Suprapubic skin (tissue), 4 donors: ENCODE data around the gene ENPP3. TPM values are rescaled to one million over a fixed set of nuclear protein-coding genes. Genes with fewer than 3 reads are reported as not detected.

Experiments
- DNase-seq, 2 donors: peaks; one replicate each; pipeline ENCODE4 v3.0.0-alpha.2; 2019; ENCODE audit warnings: low spot score in 2 of 2
- H3K27ac ChIP-seq: fragments of 200-600 bp; sonication (generic); one replicate; pipeline ENCODE4 v1.5.1; 2019
- H3K27me3 ChIP-seq: fragments of 200-600 bp; sonication (generic); one replicate; pipeline ENCODE4 v1.5.1; 2019
- H3K36me3 ChIP-seq: fragments of 200-600 bp; sonication (generic); one replicate; pipeline ENCODE4 v1.5.1; 2019
- H3K4me1 ChIP-seq: fragments of 200-600 bp; sonication (generic); one replicate; pipeline ENCODE4 v1.5.1; 2019
- H3K4me3 ChIP-seq: fragments of 200-600 bp; sonication (generic); one replicate; pipeline ENCODE4 v1.5.1; 2019; ENCODE audit warnings: mild to moderate bottlenecking
- H3K9me3 ChIP-seq: fragments of 200-600 bp; sonication (generic); one replicate; pipeline ENCODE4 v1.5.1; 2019
- EP300 ChIP-seq: sonication (generic); formaldehyde crosslinking; IDR thresholded peaks from one replicate; pipeline ENCODE4 v1.6.1; 2017; ENCODE audit warnings: antibody characterized with exemption
- POLR2A ChIP-seq, 2 donors: fragments of 450-650 bp; IDR thresholded peaks; one replicate each; pipeline ENCODE4 v1.6.1; 2017; ENCODE audit warnings: antibody characterized with exemption in 2 of 2, mild to moderate bottlenecking in 2 of 2, moderate library complexity in 2 of 2
- POLR2AphosphoS5 ChIP-seq, 3 donors: sonication (generic); formaldehyde crosslinking; IDR thresholded peaks; one replicate each; pipeline ENCODE4 v1.6.1; 2017; ENCODE audit warnings: antibody characterized with exemption in 3 of 3
- WGBS: methylation state at CpG from one replicate; pipeline ENCODE4 v1.1.5; 2018; 5-methylcytosine and 5-hydroxymethylcytosine counted together
- total RNA-seq, 4 donors: library from RNA; depleted of rRNA; stranded (reverse); fragments of >200 nt; gene quantifications; one replicate each; pipeline ENCODE4 v1.1.0, GENCODE V29; 2016
- TF ChIP-seq, protein P1 (sequence below), 2 donors: fragments of 200-600 bp in 1 of 2; fragments of 450-650 bp in 1 of 2; sonication (generic) in 1 of 2; IDR thresholded peaks; one replicate each; pipeline ENCODE4 v1.5.1; 2016 to 2019; ENCODE audit warnings: antibody characterized with exemption in 2 of 2, mild to moderate bottlenecking in 1 of 2, moderate library complexity in 1 of 2

Gene ENPP3
- total RNA-seq, 4 donors from 2014 or later, result 0.15 to 3.1 (median 0.68) TPM

- Histone ChIP-seq H3K9me3 (no peaks in the 10 kb centered on the region), H3K27me3 (no peaks in the 10 kb centered on the region), H3K36me3 (no peaks in the 10 kb centered on the region), H3K4me3 (no peak overlapping the region), H3K27ac (no peak overlapping the region), H3K4me1 (peaks cover 9% of the 10 kb centered on the region)
- TF ChIP-seq POLR2A (IDR thresholded peaks at IDR 0.05) (no peak), EP300 (no peak), POLR2AphosphoS5 (IDR thresholded peaks at IDR 0.05) (no peak)
- TF ChIP-seq, protein P1, sequence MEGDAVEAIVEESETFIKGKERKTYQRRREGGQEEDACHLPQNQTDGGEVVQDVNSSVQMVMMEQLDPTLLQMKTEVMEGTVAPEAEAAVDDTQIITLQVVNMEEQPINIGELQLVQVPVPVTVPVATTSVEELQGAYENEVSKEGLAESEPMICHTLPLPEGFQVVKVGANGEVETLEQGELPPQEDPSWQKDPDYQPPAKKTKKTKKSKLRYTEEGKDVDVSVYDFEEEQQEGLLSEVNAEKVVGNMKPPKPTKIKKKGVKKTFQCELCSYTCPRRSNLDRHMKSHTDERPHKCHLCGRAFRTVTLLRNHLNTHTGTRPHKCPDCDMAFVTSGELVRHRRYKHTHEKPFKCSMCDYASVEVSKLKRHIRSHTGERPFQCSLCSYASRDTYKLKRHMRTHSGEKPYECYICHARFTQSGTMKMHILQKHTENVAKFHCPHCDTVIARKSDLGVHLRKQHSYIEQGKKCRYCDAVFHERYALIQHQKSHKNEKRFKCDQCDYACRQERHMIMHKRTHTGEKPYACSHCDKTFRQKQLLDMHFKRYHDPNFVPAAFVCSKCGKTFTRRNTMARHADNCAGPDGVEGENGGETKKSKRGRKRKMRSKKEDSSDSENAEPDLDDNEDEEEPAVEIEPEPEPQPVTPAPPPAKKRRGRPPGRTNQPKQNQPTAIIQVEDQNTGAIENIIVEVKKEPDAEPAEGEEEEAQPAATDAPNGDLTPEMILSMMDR (IDR thresholded peaks at IDR 0.05), result no peak
- DNase-seq, result no peak
- 59% methylated on average over 2 of the region's 2 CpGs for WGBS
Measured at GRCh38 chr6:131640100-131640499, 3.0 kb downstream of the ENPP3 start.

DNA sequence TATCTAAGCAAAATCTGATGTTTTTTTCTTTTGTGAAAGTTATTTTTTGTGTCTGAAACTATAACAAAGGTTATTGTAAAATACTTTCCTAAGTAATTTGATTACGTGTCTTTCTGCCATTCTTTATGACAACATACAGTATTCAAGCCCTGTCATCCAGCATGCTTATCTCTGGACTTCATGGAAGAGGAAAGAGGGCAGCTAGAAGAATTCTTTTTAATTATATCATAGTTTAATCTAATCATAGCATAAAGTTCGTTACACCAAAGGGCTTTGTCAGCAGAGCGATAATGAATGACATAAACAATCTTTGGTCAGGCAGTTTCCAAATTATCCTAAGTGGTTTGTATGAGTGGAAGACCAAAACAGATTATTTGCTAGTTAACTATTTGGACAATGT lies 3.5 kb downstream of the ENPP3 start:
- no peaks in the 10 kb centered on the region for H3K9me3 ChIP-seq
- no peak overlapping the region for H3K27ac ChIP-seq
- no peak for TF ChIP-seq POLR2AphosphoS5 (IDR thresholded peaks at IDR 0.05)
- no peak for TF ChIP-seq EP300
- no peak for TF ChIP-seq POLR2A (IDR thresholded peaks at IDR 0.05)
- TF ChIP-seq, protein P1 (IDR thresholded peaks at IDR 0.05), result no peak
- H3K4me1 ChIP-seq, result peaks cover 9% of the 10 kb centered on the region
- no peak overlapping the region for H3K4me3 ChIP-seq
- H3K36me3 ChIP-seq, result no peaks in the 10 kb centered on the region
- 86% methylated on average over 3 of the region's 3 CpGs for WGBS
- no peaks in the 10 kb centered on the region for H3K27me3 ChIP-seq
- no peak for DNase-seq

DNA sequence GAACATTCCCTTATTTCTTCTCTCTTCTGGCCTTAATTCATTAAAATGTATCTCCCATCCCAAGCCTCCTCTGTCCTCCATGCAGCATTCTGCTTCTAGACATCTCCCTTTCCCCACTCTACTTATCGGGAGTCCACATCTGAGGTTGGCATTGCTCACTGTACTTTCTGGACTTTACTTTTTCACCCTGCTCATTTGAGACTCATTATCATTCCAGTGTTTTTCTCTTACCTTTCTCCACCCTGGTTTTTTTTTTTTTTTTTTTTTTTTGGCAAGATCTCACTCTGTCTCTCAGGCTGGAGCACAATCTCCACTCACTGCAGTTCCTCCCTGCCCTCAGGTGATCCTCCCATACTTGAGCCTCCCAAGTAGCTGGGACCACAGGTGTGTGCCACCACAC lies 4.5 kb downstream of the ENPP3 start:
- no peaks in the 10 kb centered on the region for H3K9me3 ChIP-seq
- no peak for TF ChIP-seq POLR2AphosphoS5 (IDR thresholded peaks at IDR 0.05)
- TF ChIP-seq POLR2A (IDR thresholded peaks at IDR 0.05), result no peak
- TF ChIP-seq, protein P1 (IDR thresholded peaks at IDR 0.05), result no peak
- no peak for TF ChIP-seq EP300
- 90% methylated on average over 1 of the region's 1 CpG for WGBS

DNA sequence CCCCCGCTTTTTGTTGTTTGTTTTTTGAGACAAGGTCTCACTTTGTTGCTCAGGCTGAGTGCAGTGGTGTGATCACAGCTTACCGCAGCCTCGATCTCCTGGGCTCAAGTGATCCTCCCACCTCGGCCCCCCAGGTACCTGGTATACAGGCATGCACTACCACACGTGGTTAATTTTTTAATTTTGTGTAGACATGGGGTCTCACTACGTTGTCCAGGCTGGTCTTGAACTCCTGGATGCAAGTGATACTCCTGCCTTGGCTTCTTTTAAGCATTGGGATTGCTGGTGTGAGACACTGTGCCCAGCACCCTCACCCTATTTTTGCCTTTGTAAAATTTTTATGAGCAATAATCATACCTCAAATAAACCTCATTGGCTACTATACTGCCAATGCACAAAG lies 5.5 kb downstream of the ENPP3 start:
- no peak for TF ChIP-seq POLR2A (IDR thresholded peaks at IDR 0.05)
- no peak for TF ChIP-seq EP300
- TF ChIP-seq, protein P1 (IDR thresholded peaks at IDR 0.05), result no peak
- TF ChIP-seq POLR2AphosphoS5 (IDR thresholded peaks at IDR 0.05), result no peak
- no peaks in the 10 kb centered on the region for H3K9me3 ChIP-seq
- H3K4me1 ChIP-seq, result peaks cover 9% of the 10 kb centered on the region
- 85% methylated on average over 6 of the region's 6 CpGs for WGBS
- H3K27ac ChIP-seq, result no peak overlapping the region
- no peak for DNase-seq
- H3K36me3 ChIP-seq, result no peaks in the 10 kb centered on the region
- no peak overlapping the region for H3K4me3 ChIP-seq
- H3K27me3 ChIP-seq, result no peaks in the 10 kb centered on the region

More for the DNA sequence above, 4.5 kb downstream of the ENPP3 start:
- H3K27me3 ChIP-seq, result no peaks in the 10 kb centered on the region
- H3K36me3 ChIP-seq, result no peaks in the 10 kb centered on the region
- no peak for DNase-seq
- H3K4me1 ChIP-seq, result peaks cover 9% of the 10 kb centered on the region
- H3K27ac ChIP-seq, result no peak overlapping the region
- H3K4me3 ChIP-seq, result no peak overlapping the region

GRCh38 chr6:131642987-131643611 lies 6.0 kb downstream of the ENPP3 start:
- no peak for TF ChIP-seq POLR2A (IDR thresholded peaks at IDR 0.05)
- TF ChIP-seq EP300, result no peak
- TF ChIP-seq, protein P1 (IDR thresholded peaks at IDR 0.05), result no peak
- no peak for TF ChIP-seq POLR2AphosphoS5 (IDR thresholded peaks at IDR 0.05)
- H3K4me3 ChIP-seq, result no peak overlapping the region
- DNase-seq, result no peak
- 36% methylated on average over 3 of the region's 3 CpGs for WGBS
- no peaks in the 10 kb centered on the region for H3K36me3 ChIP-seq
- no peak overlapping the region for H3K27ac ChIP-seq
- no peaks in the 10 kb centered on the region for H3K9me3 ChIP-seq
- H3K27me3 ChIP-seq, result no peaks in the 10 kb centered on the region
- peaks cover 9% of the 10 kb centered on the region for H3K4me1 ChIP-seq
